Lower lobe of right lung (tissue), 2 donors: ENCODE results near the gene PHLPP1. TPM values are rescaled to one million over a fixed set of nuclear protein-coding genes. Genes with fewer than 3 reads are reported as not detected.

Source experiments
- ATAC-seq, 2 donors: fragments of 200-7000 bp; cut with Tn5 transposase; one replicate each; pipeline ENCODE4 v1.9.1; 2020 to 2022; ENCODE audit warnings: mild to moderate bottlenecking in 2 of 2, moderate library complexity in 2 of 2
- DNase-seq: peaks from one replicate; pipeline ENCODE4 v3.0.0-alpha.2; 2020
- H3K27ac ChIP-seq: fragments of 200-600 bp; one replicate; pipeline ENCODE4 v1.8.0; 2022
- H3K27me3 ChIP-seq: fragments of 200-600 bp; one replicate; pipeline ENCODE4 v1.8.0; 2022; ENCODE audit warnings: low read depth
- H3K36me3 ChIP-seq: fragments of 200-600 bp; one replicate; pipeline ENCODE4 v1.8.0; 2022; ENCODE audit warnings: mild to moderate bottlenecking
- H3K4me1 ChIP-seq: fragments of 200-600 bp; one replicate; pipeline ENCODE4 v1.8.0; 2022
- H3K4me3 ChIP-seq: fragments of 200-600 bp; one replicate; pipeline ENCODE4 v1.8.0; 2022; ENCODE audit warnings: mild to moderate bottlenecking
- H3K9me3 ChIP-seq: fragments of 200-600 bp; one replicate; pipeline ENCODE4 v1.8.0; 2022
- intact Hi-C: fragments of 100-400 bp; cut with DNase I; formaldehyde crosslinking; loops from one replicate; pipeline ENCODE4 v1.11.0; 2022
- total RNA-seq: library from RNA; stranded (reverse); fragmentation: NEBNext Ultra II Directional; extraction: Animal tissue kit (Norgen Biotek cat#: 25700); gene quantifications from one replicate; pipeline ENCODE4 v1.2.1, GENCODE V29; 2021
- TF ChIP-seq, protein P1 (sequence below): fragments of 200-600 bp; IDR thresholded peaks from one replicate; pipeline ENCODE4 v1.8.0; 2022; ENCODE audit warnings: antibody characterized with exemption, mild to moderate bottlenecking
- donor health status: DM: no; HTN: yes; CAD: no; lungs with severe emphysema.

Gene PHLPP1
- total RNA-seq, 1 donor from 2014 or later = 12.6 TPM

- H3K36me3 ChIP-seq = peaks cover 30% of the 10 kb centered on the region
- intact Hi-C loops = no loop called here
- peaks cover 11% of the 10 kb centered on the region for H3K4me1 ChIP-seq
- H3K9me3 ChIP-seq = no peaks in the 10 kb centered on the region
- DNase-seq (peak; percentile 68), ATAC-seq (peak in 1 of 2 donors; percentile 46)
- no peak overlapping the region for H3K27ac ChIP-seq
- H3K4me3 ChIP-seq = no peak overlapping the region
- TF ChIP-seq, protein P1, sequence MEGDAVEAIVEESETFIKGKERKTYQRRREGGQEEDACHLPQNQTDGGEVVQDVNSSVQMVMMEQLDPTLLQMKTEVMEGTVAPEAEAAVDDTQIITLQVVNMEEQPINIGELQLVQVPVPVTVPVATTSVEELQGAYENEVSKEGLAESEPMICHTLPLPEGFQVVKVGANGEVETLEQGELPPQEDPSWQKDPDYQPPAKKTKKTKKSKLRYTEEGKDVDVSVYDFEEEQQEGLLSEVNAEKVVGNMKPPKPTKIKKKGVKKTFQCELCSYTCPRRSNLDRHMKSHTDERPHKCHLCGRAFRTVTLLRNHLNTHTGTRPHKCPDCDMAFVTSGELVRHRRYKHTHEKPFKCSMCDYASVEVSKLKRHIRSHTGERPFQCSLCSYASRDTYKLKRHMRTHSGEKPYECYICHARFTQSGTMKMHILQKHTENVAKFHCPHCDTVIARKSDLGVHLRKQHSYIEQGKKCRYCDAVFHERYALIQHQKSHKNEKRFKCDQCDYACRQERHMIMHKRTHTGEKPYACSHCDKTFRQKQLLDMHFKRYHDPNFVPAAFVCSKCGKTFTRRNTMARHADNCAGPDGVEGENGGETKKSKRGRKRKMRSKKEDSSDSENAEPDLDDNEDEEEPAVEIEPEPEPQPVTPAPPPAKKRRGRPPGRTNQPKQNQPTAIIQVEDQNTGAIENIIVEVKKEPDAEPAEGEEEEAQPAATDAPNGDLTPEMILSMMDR = no peak
- no peaks in the 10 kb centered on the region for H3K27me3 ChIP-seq
These were observed 263.8 kb downstream of the PHLPP1 start for GRCh38 chr18:62979176-62979575.

DNA sequence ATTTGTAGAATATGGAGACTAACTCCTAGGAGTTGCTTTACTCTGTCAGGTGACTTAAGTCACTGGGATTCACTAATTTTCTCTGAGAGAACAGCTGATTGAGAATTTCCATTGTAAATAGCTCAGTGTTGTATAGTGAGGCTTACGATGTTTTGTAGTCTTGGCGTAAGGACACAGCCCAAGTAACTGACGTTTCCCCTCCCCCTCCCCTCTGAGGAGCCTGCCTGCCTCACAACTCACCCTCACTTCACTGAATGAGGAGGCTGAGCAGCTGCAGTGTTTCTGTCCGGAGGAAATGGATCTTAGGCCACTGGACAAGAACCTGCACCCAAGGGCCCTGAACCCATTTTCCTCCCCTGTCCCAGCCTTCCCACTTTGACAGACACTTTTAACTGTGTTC, 264.6 kb downstream of the PHLPP1 start:
- ATAC-seq (no peak), DNase-seq (no peak)
- Histone ChIP-seq H3K9me3 (no peaks in the 10 kb centered on the region), H3K27ac (no peak overlapping the region), H3K36me3 (peaks cover 29% of the 10 kb centered on the region), H3K27me3 (no peaks in the 10 kb centered on the region), H3K4me3 (no peak overlapping the region), H3K4me1 (peaks cover 11% of the 10 kb centered on the region)
- intact Hi-C loops = loop anchor here (10.0 kb wide), 1 partner anchor 385 kb away; no protein-coding TSS in a partner anchor
- TF ChIP-seq, protein P1 = no peak

GRCh38 chr18:62981566-62981965, 266.2 kb downstream of the PHLPP1 start:
- no peak overlapping the region for H3K27ac ChIP-seq
- H3K4me1 ChIP-seq = peaks cover 11% of the 10 kb centered on the region
- intact Hi-C loops = loop anchor here (10.0 kb wide), 1 partner anchor 387 kb away; no protein-coding TSS in a partner anchor
- peaks cover 12% of the 10 kb centered on the region for H3K36me3 ChIP-seq
- DNase-seq = no peak
- no peak overlapping the region for H3K4me3 ChIP-seq
- H3K9me3 ChIP-seq = no peaks in the 10 kb centered on the region
- ATAC-seq = no peak
- H3K27me3 ChIP-seq = no peaks in the 10 kb centered on the region
- TF ChIP-seq, protein P1 = no peak

- H3K27ac ChIP-seq = no peak overlapping the region
- intact Hi-C loops = loop anchor here (10.0 kb wide), 1 partner anchor 388 kb away; no protein-coding TSS in a partner anchor
- peaks cover 12% of the 10 kb centered on the region for H3K36me3 ChIP-seq
- H3K27me3 ChIP-seq = no peaks in the 10 kb centered on the region
- peak; percentile 46 to 79 for ATAC-seq
- TF ChIP-seq, protein P1 = peak; percentile 80
- DNase-seq = no peak
- peak overlapping the region; percentile 43 for H3K4me3 ChIP-seq
- no peaks in the 10 kb centered on the region for H3K9me3 ChIP-seq
- peaks cover 11% of the 10 kb centered on the region for H3K4me1 ChIP-seq
These were observed 267.4 kb downstream of the PHLPP1 start for GRCh38 chr18:62982600-62983251.

DNA sequence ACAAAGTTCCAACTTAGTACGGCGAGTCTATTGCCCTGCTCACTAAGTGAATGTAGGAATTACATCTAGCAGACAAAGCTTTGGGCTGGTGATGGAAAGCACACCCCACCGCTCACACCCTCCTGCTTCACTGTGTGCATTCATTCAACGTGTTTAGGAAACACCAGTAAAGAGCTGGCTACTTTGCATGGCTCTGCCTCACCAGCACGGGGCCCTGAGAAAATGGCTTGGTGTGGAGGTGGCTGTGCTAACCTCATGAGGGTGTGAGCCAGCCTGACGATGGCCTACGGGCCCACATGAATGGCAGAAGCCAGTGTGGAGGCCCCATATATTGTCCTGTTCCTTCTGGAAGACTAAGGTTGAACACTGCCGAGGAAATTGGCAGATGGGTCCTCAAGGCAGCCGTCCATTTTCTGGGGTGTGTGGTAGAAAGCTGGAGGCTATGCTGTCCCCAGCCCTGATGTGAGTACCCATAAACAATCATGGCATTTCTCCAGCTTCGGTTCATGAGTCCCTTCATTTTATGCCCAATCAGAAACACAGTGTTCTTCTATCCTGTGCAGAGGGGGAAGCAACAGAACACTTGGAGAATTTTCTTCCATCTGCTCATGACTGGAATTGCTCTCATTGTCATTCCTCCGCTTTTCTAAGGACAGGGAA, 269.4 kb downstream of the PHLPP1 start:
- H3K27me3 ChIP-seq = no peaks in the 10 kb centered on the region
- no peaks in the 10 kb centered on the region for H3K9me3 ChIP-seq
- intact Hi-C loops = loop anchor here (10.0 kb wide), 1 partner anchor 390 kb away; no protein-coding TSS in a partner anchor
- H3K4me1 ChIP-seq = peaks cover 7% of the 10 kb centered on the region
- DNase-seq = no peak
- no peaks in the 10 kb centered on the region for H3K36me3 ChIP-seq
- TF ChIP-seq, protein P1 = no peak
- H3K4me3 ChIP-seq = no peak overlapping the region
- ATAC-seq = no peak
- no peak overlapping the region for H3K27ac ChIP-seq
